GM19239 (cell line): ENCODE results near the gene EGFL6.
"Not testable (repeated sequence)": the region's sequence is repeated elsewhere in the genome, so short reads cannot be mapped to it uniquely, and the experiment has no call there.

Source experiments
- DNase-seq: peaks from one replicate; pipeline ENCODE4 v3.0.0; 2011; ENCODE audit warnings: low spot score; ENCODE audit not compliant: insufficient read length
- FAIRE-seq: peaks from 2 replicates; lab custom pipeline; 2011; peaks lifted over from hg19 to GRCh38; lab: Jason Lieb, UNC

The EGFL6 gene

DNA sequence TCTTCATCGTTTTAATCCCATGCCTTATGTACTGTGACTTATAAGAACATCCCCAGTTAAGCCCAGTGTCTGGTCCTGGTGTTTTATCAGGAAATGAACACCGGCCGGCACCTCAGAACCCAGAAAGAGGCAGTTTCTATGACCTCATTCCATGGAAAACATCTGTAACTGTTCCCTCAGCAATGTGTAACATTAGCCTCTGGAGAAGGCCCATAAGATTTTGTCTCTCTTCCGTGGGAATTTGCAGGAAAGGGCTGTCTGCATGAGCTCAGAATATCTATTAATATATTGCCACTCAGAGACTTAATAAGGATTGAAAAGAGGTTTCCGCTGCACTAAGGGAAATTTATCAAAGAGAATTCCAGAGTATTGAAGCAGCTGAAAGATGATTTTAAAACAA is 80.4 kb downstream of the EGFL6 start:
- FAIRE-seq (no peak), DNase-seq (no peak)

DNA sequence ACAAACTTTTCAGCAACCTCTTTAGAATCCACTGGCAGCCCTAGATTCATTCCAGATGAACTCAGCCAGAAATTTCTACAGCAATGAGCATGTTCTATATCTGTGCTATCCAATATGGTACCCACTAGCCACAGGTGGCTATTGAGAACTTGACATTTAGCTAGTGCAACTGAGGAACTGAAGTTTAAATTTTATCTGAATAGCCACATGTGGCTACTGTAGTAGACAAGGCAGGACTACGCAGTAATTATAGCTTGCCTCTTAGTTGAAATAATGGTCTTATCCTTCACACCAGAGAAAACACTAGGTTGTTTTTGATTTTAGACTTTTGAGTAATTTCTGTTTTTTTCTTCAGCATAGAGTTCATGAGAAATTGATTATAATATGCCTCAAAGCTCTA is 80.9 kb downstream of the EGFL6 start:
- no peak for FAIRE-seq
- DNase-seq: no peak

DNA sequence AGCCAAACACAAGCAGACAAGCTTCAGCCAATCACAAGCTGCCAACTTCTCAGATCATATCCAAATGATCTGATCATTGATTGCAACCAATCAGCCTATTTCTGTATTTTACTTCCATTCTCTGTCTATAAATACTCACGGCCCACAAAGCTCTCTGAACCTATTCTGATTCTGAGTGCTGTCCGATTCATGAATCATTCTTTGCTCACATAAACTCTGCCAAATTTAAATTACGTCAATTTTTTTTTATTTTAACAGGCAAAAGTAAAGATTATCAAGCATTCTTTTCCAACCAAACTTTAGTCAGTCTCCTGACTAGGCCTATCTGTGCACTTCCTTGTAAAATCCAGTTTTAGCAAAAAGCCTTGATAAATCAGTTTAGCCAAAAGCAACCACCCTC is 81.7 kb downstream of the EGFL6 start:
- DNase-seq (no peak), FAIRE-seq (no peak)

DNA sequence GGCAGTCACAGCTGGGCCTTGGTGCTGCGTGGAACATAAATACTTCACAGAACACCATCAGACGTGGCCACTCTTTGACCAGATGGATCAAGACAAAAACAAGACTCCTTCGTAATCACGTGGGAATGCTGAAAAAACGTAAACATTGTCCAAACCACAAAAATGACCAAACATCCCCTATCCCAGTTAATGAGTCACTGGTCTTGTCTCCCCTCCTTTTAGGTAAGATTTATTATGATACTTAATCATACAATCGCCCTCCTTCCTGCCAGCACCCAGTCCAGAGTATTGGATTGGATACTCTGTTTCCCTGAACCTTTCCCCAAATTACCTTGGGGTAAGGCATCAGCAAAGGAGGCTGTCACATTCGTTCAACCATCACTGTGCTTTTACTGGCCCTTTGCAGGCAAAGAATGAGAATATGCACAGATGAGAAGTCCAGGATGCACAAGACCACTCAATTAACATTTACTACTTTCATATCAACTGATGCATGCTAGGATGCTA is 82.9 kb downstream of the EGFL6 start:
- peak; percentile 64 for FAIRE-seq
- DNase-seq: no peak

DNA sequence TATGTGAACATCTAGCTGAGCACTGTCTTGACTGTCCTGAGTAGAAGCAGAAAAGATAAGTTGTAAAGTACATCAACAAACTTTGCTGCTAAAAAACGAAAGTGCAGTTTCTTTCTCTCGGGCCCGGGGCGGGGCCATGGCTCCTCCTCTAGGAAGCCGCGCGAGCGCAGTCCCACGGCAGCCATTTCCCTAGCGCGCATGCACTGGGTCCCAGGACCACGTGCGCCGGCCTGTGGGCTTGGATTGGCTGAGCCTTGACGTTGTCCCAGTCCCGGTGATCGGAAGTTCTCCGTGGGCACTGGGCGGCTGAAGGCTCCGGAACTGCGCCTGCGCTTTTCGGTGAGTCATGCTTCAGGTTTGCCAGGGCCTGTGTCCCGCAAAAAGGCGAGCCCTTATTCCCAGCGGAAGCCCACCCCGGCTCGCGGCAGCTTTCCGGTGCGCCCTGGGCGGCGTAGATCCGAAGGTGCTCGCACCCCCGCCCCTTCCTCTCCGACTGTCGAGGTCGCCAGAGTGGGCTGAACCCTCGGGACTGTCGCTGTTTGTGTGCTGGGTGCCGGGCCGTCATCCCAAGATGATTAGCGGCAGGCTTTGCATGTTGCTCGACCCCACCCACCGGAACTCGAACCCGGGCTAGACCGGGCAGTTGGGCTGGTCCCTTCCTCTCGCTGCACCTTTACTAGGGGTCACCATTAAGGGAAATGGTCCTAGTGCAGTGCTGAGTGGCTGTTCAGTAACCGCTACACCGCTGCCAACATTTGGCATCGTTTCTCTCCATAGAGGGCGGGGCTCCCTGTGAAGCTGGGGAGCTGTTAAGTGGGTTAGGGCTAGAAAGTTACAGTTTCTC is 83.7 kb downstream of the EGFL6 start, which contains the start of gene TCEANC:
TCEANC (plus strand) TSS at position 292 of the 844 bp plus-strand sequence. CDS start 9,368 bp downstream, outside the sequence.
- peak; percentile 100 for FAIRE-seq

DNA sequence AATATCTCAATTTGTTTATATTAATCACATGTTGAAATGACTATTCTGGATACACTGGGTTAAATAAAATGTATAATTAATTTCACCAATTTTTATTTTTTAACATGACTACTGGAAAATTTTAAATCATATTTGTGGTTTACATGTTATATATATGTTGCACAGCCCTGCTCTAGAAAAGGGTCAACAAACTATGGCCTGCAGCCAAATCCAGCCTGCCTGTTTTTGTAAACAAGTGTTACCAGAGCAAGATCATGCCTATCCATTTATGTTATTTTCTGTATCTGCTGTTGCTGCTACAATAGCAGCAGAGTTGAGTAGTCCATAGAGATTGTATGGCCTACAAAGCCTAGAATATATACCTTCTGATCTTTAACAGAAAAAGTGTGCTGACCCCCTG is 84.7 kb downstream of the EGFL6 start:
- peak; percentile 90 for FAIRE-seq
- no peak for DNase-seq

More for the DNA sequence above, 83.7 kb downstream of the EGFL6 start, which contains the start of gene TCEANC:
- DNase-seq: peak; percentile 40

DNA sequence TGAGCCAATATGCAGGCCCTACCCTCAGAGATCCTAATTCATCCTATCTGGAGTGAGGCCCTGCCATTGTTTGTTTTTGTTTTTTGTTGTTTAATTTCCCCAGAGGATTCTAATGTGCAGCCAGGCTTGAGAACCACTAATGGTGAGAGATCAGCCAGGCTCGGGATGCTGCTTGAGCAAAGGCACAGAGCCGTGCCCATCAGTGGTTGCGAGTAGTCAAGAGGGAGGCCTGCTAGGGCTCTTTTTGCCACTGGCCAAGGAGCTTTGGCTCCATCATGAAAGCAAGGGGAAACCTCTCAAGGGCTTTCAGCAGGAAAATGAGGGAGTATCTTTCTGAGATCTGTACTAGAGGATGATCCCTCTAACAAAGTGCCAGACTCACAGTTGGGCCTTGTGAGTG is 86.3 kb downstream of the EGFL6 start:
- DNase-seq (no peak), FAIRE-seq (peak; percentile 4)

DNA sequence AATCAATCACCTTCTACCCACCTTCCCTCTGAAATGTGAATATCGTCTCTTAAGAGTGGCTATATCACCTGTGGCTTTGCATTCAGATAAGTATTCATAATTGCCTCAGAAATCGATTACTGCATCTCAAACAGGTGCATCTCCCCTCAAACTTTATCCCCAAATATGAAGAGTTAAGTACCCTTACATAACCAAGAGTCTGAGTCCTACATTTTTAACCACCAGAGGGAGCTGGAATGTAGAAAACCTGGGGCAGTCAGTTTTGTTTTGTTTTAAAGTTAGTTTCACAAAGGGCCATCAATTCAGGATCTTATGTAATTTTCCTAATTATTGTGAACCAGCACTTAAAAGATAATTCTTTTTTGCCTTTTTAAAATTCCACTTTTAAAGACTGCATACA is 89.2 kb downstream of the EGFL6 start:
- DNase-seq (no peak), FAIRE-seq (no peak)

DNA sequence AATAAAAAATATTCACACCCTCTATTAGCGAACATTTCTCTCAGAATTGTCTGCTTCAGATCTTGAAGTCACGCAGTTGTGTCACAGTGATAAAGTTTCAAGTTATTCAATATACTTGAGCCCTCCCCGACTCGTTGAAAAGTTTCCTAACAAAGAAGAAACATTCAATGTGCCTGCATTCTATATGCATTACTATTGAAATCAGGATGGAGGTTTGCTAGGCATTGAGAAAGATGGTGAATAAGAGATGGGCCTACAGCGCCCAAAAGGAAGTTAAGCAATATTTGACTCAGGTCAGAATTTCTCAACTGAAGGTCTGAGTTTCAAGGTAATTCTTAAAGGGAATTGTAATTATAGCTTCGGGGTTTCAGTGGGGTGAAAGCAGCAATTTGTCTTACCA is 89.7 kb downstream of the EGFL6 start:
- no peak for DNase-seq
- FAIRE-seq: peak; percentile 94

DNA sequence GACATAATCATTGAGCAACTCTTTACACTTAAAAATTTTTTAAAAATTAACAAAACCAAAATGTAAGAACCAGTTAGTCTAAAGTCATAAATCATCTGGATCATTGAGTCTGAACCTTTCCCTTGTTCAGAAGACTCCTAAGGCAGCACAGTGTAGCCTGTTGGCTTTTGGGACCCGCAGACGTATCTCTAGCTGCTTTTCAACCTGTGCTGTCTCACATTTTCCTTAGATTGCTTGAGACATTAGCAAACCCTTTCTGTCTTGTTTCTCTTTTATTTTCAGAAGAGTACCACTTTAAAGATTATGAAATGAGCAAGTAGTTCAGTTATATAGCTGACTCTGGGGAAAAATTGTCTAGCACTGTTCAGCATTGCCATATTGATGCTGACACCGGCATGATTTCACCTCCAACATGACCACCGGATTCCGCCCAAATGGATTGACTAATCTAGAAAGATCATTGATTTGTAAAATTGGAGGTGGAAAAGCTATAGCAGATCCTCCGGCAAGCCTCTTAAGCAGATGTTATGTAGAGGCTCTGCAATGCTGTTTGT is 92.4 kb downstream of the EGFL6 start:
- peak; percentile 80 for FAIRE-seq
- no peak for DNase-seq

DNA sequence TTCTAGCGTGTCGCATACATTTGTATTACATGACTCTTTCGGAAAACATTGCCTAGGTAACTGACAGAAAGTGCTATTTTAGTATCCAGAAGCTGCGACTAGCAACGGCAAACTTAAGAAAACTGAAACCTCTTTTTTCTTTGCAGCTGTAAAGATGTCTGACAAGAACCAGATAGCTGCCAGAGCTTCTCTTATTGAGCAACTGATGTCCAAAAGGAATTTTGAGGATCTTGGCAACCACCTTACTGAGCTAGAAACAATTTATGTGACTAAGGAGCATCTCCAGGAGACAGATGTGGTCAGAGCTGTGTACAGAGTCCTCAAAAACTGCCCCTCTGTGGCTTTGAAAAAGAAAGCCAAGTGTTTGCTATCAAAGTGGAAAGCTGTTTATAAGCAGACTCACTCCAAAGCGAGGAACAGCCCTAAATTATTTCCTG is 93.0 kb downstream of the EGFL6 start:
- DNase-seq (no peak), FAIRE-seq (peak; percentile 94)

DNA sequence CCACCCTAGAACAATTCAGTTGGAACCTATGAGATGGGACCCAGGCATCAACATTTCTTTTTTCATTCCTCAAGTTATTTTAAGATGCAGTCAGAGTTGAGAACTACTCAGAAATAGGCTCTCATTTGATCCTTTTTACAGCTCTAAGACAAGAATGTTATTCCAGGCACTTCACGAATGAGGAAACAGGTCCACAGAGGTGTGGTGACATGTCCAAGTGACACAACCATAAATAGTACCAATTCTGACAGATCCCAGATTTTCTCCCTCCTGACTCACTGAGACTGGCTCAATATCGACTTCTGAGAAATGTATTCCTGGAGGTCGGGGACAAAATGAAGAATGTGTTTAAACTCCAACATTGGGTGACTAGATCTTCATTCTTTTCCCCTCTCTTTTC is 94.6 kb downstream of the EGFL6 start:
- DNase-seq: no peak
- no peak for FAIRE-seq

DNA sequence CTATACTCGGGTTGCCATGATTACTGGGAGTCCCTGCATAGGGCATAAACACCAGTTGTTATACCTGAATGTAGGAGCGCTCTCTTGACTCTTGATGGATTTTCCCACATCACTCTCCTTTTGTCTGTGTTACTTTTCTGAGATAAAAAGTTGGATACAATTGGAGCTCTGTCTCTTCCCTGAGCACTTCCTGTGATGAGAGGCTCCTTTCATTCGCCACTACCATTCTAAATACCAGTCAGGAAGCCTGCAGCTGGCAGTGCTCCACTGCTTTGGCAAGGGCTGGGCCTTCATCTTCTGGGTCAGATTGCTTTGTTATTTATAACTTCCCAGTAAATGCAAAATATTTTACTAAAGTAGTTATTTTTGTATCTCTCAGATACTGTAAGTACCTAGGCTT is 97.4 kb downstream of the EGFL6 start:
- DNase-seq (no peak), FAIRE-seq (no peak)

DNA sequence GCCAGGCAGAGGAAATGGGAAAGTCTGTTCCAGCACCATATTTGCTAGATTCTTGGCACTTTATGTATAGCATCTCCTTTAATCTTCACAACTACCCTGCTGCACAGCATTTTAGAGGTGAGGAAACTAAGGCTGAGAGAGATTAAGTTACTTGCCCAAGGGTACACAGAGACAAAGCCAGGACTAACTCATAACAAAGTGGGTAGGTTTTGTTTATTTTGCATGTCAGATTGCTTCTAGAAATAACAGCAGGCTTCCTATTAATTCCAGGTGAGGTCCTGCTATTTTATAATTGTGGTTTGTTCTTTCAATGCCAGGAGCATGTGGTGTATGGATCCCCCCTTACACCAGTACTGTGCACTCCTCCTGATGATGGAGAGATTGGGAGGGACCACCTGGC is 98.5 kb downstream of the EGFL6 start:
- FAIRE-seq: peak; percentile 21
- no peak for DNase-seq

DNA sequence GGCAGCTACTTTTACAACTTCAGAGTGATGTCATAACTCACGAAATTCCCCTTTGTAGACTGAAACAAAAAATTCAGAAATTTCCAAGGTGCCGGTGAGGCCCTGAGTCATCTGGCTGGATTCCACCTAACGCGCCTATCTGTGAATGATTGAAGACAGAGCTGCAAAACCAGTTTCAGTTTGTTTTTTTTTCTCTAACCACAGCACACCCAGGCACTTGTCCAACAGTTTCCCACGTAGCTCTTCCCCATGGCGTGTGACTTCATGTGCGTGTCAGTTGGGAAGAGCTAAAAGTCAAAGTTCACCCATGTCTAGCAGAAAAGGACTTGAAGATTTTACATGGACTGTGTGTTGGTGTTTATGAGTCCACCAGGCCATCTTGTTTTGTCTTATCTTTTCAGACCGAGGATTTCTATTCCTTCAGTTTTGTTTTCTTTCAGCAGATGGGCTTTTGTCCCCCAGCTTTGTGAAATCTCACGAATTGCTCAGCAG is 99.9 kb downstream of the EGFL6 start:
- FAIRE-seq (peak; percentile 87), DNase-seq (no peak)

DNA sequence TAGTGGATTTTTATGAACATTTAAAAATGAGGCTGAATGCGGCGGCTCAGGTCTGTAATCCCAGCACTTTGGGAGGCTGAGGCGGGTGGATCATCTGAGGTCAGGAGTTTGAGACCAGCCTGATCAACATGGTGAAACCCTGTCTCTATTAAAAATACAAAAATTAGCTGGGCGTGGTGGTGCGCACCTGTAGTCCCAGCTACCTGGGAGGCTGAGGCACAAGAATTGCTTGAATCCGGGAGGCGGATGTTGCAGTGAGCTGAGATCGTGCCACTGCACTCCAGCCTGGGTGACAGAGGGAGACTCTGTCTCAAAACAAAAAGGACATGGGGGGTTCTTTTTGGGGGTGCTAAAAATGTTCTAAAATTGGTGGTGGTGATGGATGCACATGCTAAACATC is 100.4 kb downstream of the EGFL6 start:
- not testable (repeated sequence) for DNase-seq, FAIRE-seq

DNA sequence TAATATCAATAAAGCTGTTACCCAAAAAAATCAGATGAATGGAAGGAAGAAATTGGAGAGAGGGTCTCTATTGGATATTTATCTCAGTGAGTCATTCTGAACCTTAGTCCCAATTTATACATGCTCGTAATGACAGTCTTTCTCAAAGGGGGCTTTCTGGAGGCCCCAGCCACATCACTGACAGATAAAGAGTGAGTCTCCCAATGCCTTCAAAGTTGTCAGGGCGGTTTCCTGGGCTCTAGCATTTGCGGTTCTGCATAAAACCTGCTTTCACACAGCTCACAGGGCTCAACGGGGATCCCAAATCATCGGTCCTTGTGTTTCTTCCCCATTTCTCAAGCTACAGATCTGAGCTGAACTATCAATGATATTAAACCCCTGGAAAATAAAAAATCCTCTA is 100.8 kb downstream of the EGFL6 start:
- no peak for DNase-seq
- no peak for FAIRE-seq

DNA sequence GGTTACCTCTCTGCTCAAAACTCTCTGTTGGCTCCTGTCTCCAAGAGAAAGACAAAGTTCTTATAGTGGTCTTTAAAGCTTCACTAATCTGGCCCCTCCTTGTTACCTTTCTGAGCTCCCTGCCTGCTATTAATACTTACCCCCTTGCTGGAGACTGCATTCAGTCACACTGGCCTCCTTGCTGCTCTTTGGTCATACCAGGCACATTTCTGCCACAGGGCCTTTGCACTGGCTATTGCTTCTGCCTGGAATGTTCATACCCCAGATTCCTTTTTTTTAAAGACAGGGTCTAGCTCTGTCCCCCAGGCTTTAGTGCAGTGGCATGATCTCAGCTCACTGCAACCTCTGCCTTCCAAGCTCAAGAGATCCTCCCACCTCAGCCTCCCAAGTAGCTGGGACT is 103.6 kb downstream of the EGFL6 start:
- DNase-seq: no peak
- FAIRE-seq: no peak

DNA sequence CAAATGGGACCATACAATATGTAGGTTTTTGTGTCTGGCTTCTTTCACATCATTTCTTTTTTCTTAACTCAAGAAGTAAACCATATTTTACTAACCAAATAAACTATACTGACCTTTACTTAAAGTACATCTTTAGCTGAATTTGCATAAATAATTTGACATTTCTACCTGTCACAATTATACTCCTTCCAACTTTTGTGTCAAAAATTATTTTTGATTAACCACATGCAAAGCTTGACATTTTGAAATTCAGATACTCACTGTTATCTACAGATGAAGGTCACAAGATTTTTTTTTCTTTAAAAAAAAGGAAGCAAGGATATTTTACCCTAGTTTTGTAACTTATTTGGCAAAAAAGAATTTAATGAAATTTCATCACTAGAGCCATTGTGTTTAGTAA is 107.5 kb downstream of the EGFL6 start:
- no peak for DNase-seq
- FAIRE-seq: no peak

DNA sequence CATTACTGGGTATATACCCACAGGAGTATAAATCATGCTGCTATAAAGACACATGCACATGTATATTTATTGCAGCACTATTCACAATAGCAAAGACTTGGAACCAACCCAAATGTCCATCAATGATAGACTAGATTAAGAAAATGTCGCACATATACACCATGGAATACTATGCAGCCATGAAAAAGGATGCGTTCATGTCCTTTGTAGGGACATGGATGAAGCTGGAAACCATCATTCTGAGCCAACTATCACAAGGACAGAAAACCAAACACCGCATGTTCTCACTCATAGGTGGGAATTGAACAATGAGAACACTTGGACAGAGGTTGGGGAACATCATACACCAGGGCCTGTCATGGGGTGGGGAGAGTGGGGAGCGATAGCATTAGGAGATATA is 110.3 kb downstream of the EGFL6 start:
- FAIRE-seq, DNase-seq: not testable (repeated sequence)

DNA sequence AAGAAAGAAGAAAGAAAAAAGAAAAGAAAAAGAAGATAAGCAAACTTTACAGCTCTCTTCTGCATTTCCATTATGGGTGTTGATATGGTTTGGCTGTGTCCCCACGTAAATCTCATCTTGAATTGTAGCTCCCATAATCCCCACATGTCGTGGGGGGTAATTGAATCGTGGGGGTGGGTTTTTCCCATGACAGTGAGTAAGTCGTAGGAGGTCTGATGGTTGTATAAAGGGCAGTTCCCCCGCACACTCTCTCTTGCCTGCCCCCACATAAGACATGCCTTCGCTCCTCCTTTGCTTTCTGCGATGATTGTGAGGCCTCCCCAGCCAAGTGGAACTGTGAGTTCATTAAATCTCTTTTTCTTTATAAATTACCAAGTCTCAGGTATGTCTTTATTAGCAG is 112.2 kb downstream of the EGFL6 start:
- no peak for DNase-seq
- FAIRE-seq: no peak
